OCI-LY7 (cell line): ENCODE data around the gene PLVAP. TPM values are rescaled to one million over a fixed set of nuclear protein-coding genes. Genes with fewer than 3 reads are reported as not detected.

ENCODE experiments used
- BruUV-seq: library from RNA; stranded (reverse); fragments of 400-500 nt; replicated peaks from 2 replicates; lab custom pipeline; 2021; lab: Mats Ljungman, UMichigan
- CTCF ChIA-PET: fragments of 300-600 bp; sonication (Branson Sonifier 250); formaldehyde crosslinking; loops from one replicate; lab custom pipeline; 2022; ENCODE audit warnings: antibody characterized with exemption; ENCODE audit not compliant: unreplicated experiment; lab: Charles Lee
- POLR2A ChIA-PET: fragments of 300-600 bp; sonication (Branson Sonifier 250); formaldehyde crosslinking; loops from one replicate; lab custom pipeline; 2022; ENCODE audit warnings: antibody characterized with exemption; lab: Charles Lee
- DNase-seq: peaks from one replicate; pipeline ENCODE4 v3.0.0-alpha.2; 2015; ENCODE audit warnings: low spot score
- H2AFZ ChIP-seq: fragments of 200-600 bp; sonication (generic), shearing (Covaris generic); 2 replicates; pipeline ENCODE4 v1.6.1; 2014; ENCODE audit warnings: mild to moderate bottlenecking, antibody characterized with exemption, low read length, moderate library complexity
- H3K27ac ChIP-seq: fragments of 200-600 bp; sonication (generic); 2 replicates; pipeline ENCODE4 v1.5.1; 2014; ENCODE audit warnings: mixed run types, low read depth, mild to moderate bottlenecking, moderate library complexity, low read length, inconsistent platforms; ENCODE audit not compliant: poor library complexity, severe bottlenecking
- H3K36me3 ChIP-seq: fragments of 200-600 bp; sonication (generic); 2 replicates; pipeline ENCODE4 v1.6.1; 2014; ENCODE audit warnings: mild to moderate bottlenecking, antibody characterized with exemption, low read length, moderate library complexity, mixed read lengths; ENCODE audit not compliant: insufficient read depth
- H3K4me1 ChIP-seq: fragments of 200-600 bp; sonication (generic); 2 replicates; pipeline ENCODE4 v1.5.1; 2014; ENCODE audit warnings: mild to moderate bottlenecking, low read length; ENCODE audit not compliant: insufficient read depth, poor library complexity, severe bottlenecking
- H3K4me2 ChIP-seq: fragments of 200-600 bp; sonication (generic); 2 replicates; pipeline ENCODE4 v1.6.1; 2014; ENCODE audit warnings: mild to moderate bottlenecking, low read length
- H3K4me3 ChIP-seq: fragments of 200-600 bp; sonication (generic); 2 replicates; pipeline ENCODE4 v1.5.1; 2014; ENCODE audit warnings: mild to moderate bottlenecking, low read depth, low read length; ENCODE audit not compliant: poor library complexity, severe bottlenecking
- H3K79me2 ChIP-seq: fragments of 200-600 bp; sonication (generic); 2 replicates; pipeline ENCODE4 v1.6.1; 2016; ENCODE audit warnings: low read depth, mild to moderate bottlenecking, low read length, moderate library complexity, mixed read lengths; ENCODE audit not compliant: insufficient read depth
- H3K9me2 ChIP-seq: fragments of 200-600 bp; sonication (generic); 2 replicates; pipeline ENCODE4 v1.6.1; 2016; ENCODE audit warnings: mild to moderate bottlenecking, low read length, mixed read lengths; ENCODE audit not compliant: insufficient read depth
- H3K9me3 ChIP-seq: fragments of 200-600 bp; sonication (generic); 2 replicates; pipeline ENCODE4 v1.6.1; 2014; ENCODE audit warnings: mild to moderate bottlenecking, mixed run types, low read length, mixed read lengths
- H4K20me1 ChIP-seq: fragments of 200-600 bp; sonication (generic); 2 replicates; pipeline ENCODE4 v1.6.1; 2014; ENCODE audit warnings: mild to moderate bottlenecking, antibody characterized with exemption, low read length, moderate library complexity, mixed read lengths; ENCODE audit not compliant: insufficient read depth
- EZH2phosphoT487 ChIP-seq: fragments of 200-600 bp; sonication (generic); IDR thresholded peaks from 2 replicates; pipeline ENCODE4 v1.6.1; 2018; ENCODE audit warnings: low read depth, borderline replicate concordance, mild to moderate bottlenecking, mixed run types, antibody characterized with exemption, low read length, moderate library complexity, mixed read lengths
- intact Hi-C: fragments of 100-400 bp; cut with micrococcal nuclease; formaldehyde crosslinking; loops from one replicate; pipeline ENCODE4 v1.10.0; 2022; ENCODE audit not compliant: unreplicated experiment
- total RNA-seq, 2 experiments: library from RNA; depleted of rRNA in 1 of 2; stranded (reverse); fragments of >200 nt in 1 of 2; shearing (Covaris generic) in 1 of 2; gene quantifications; 2 replicates each; pipeline ENCODE4 v1.2.3, GENCODE V29; 2014 to 2022
- TF ChIP-seq, protein P1 (sequence below): fragments of 200-600 bp; sonication (generic); conservative IDR thresholded peaks from 2 replicates; pipeline ENCODE4 v1.5.1; 2014; ENCODE audit warnings: mild to moderate bottlenecking, antibody characterized with exemption, low read length, moderate library complexity, mixed read lengths

The PLVAP gene
- total RNA-seq, 2 experiments from 2014 or later: 0.16 to 1.5 TPM

DNA sequence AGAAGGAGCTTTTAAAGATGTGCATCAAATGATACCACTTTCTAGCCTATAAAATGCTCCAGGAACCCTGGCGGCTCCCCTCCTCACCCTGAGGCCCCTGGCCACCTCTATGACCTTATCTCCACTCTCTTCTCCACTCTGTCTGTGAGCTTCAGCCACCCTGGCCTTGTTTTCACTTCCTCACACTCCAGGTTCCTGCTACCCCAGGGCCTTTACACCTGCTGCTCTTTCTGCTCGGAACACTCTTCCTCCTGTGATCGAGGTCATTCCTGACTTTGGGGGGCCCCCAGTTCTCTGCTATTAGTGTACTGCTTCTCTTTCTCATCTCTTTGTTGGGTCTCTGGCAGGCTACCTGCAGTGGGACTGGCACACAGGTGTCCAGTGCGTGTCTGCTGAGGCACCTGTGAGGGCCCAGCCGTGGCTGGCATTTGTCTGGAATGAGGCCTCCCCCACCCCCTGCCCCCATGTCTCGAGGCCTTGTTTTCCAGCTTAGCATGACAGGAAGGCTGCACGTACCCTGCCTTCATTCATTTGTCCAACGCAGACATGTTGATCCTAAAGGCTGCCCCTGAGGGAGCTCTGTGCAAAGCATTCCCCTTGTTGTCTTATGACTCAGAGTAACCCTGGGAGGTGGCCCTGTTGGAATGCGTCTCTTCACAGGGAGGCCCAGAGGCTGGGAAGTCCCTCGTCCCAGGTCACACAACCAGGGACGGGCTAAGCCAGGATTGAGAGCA, 65.5 kb downstream of the PLVAP start:
- CTCF ChIA-PET: no interaction called here

DNA sequence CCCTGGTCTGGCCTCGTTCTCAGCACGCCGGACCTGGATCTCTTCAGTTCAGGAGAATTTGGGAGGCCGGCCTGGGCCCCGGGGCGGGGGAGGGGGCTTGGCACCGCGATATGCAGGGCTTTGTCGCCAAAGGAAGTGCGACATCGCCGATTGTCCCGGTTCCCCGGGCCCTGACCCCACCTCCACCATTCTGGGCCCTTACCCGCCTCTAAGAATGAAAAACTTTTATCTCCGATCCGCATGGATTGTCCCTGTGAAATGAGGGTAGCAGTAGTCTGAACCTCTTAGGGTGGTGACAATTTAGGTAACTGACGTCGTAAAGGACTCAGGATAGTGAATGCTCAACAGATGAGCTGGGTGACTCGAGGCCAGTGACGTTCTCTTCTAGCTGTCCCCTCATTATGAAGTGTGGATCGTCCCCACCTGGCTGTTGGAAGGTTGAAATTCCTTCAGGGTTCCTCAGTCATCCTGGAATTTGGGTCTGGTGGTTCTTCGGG, 67.1 kb downstream of the PLVAP start:
- BruUV-seq: no TSS peak
- Histone ChIP-seq H3K9me2 (no peaks in the 10 kb centered on the region), H3K27ac (peak overlapping the region; percentile 40), H3K4me2 (peak overlapping the region; percentile 75), H3K4me1 (peaks cover 22% of the 10 kb centered on the region), H3K4me3 (peak overlapping the region; percentile 94), H3K9me3 (no peaks in the 10 kb centered on the region), H4K20me1 (0 out of 2 replicates have a peak, but pooled peaks cover 5% of the 10 kb centered on the region), H3K36me3 (peaks cover 26% of the 10 kb centered on the region), H2AFZ (no peak overlapping the region), H3K79me2 (peaks cover 31% of the 10 kb centered on the region)
- no peak for TF ChIP-seq EZH2phosphoT487
- ChIA-PET CTCF (no interaction called here), POLR2A (interaction anchor here (1.0 to 2.4 kb wide), 2 partner anchors 23 to 43 kb away, joined by 6 to 15 read pairs; partner anchors contain the start of gene BABAM1)
- intact Hi-C loops: loop anchor here (1.0 to 5.0 kb wide), 2 partner anchors 24 to 442 kb away; partner anchors contain the start of genes ANO8 and FCHO1
- no peak for DNase-seq

More for the DNA sequence above, 65.5 kb downstream of the PLVAP start:
- intact Hi-C loops: no loop called here
- DNase-seq: no peak
- TF ChIP-seq, protein P1, sequence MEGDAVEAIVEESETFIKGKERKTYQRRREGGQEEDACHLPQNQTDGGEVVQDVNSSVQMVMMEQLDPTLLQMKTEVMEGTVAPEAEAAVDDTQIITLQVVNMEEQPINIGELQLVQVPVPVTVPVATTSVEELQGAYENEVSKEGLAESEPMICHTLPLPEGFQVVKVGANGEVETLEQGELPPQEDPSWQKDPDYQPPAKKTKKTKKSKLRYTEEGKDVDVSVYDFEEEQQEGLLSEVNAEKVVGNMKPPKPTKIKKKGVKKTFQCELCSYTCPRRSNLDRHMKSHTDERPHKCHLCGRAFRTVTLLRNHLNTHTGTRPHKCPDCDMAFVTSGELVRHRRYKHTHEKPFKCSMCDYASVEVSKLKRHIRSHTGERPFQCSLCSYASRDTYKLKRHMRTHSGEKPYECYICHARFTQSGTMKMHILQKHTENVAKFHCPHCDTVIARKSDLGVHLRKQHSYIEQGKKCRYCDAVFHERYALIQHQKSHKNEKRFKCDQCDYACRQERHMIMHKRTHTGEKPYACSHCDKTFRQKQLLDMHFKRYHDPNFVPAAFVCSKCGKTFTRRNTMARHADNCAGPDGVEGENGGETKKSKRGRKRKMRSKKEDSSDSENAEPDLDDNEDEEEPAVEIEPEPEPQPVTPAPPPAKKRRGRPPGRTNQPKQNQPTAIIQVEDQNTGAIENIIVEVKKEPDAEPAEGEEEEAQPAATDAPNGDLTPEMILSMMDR: no peak
- TF ChIP-seq EZH2phosphoT487: no peak
- Histone ChIP-seq H3K9me3 (no peaks in the 10 kb centered on the region), H4K20me1 (0 out of 2 replicates have a peak, but pooled peaks cover 5% of the 10 kb centered on the region), H3K27ac (no peak overlapping the region), H3K4me3 (no peak overlapping the region), H2AFZ (no peak overlapping the region), H3K79me2 (peaks cover 25% of the 10 kb centered on the region), H3K9me2 (no peaks in the 10 kb centered on the region), H3K4me1 (peaks cover 19% of the 10 kb centered on the region), H3K4me2 (no peak overlapping the region), H3K36me3 (peaks cover 37% of the 10 kb centered on the region)
- BruUV-seq: no TSS peak
- POLR2A ChIA-PET: no interaction called here

DNA sequence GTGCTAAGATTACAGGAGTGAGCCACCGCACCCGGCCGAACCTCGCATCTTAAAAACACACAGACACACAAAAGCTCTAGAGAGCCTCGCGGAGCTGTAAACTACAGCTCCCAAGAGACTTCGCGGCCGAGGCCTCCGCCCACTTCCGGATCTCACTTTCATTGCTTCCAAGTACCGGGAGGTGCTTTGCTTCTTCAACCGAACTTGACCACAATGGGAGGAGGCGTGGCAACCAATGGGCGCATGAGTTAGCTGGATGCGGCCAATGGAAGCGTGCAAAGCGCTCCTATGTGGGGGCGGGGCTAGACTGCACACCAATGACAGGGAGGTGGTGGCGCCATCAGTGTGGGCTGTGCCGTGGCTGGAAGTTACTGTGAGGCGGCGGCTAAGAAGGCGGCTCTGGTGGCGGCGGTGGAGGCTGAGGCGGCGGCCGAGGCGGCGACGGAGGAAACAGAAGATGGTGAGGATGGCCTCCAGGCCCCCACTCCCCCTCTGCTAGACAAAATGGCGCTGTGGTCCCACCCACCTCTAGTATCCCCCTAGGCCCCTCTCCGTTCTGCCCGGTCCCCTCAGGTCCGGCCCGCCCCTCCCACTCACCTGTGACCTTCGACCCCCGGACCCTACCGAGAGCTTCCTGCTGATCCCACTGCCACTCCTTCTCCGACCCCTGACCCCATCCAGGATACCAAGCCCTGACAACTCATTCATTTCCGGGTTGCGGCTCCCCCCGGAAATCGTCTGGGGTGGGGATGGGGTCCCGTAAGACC, 67.8 kb downstream of the PLVAP start, which contains the start of gene DDA1:
DDA1 (plus strand) TSS at position 366 of the 767 bp plus-strand sequence; CDS start at position 458, 92 bp downstream.
- DNase-seq: peak; percentile 100
- Histone ChIP-seq H3K4me2 (peak within 1 kb of the TSS; percentile 75), H3K4me3 (peak within 1 kb of the TSS; percentile 94), H4K20me1 (0 out of 2 replicates have a peak, but pooled peaks cover 5% of the 10 kb centered on the region), H3K27ac (peak within 1 kb of the TSS; percentile 40), H2AFZ (no peak within 1 kb of the TSS), H3K36me3 (peaks cover 21% of the 10 kb centered on the region), H3K9me3 (no peaks in the 10 kb centered on the region), H3K79me2 (peaks cover 31% of the 10 kb centered on the region), H3K9me2 (no peaks in the 10 kb centered on the region), H3K4me1 (peaks cover 29% of the 10 kb centered on the region)
- BruUV-seq: TSS peak; percentile 52
- CTCF ChIA-PET: interaction anchor here (0.7 to 1.0 kb wide), 4 partner anchors 16 to 94 kb away, joined by 3 to 8 read pairs (median 4); partner anchors contain the start of gene USE1
- intact Hi-C loops: loop anchor here (1.0 to 5.0 kb wide), 2 partner anchors 25 to 443 kb away; partner anchors contain the start of genes ANO8 and FCHO1
- TF ChIP-seq EZH2phosphoT487: no peak
- TF ChIP-seq, protein P1: no peak
- POLR2A ChIA-PET: interaction anchor here (0.6 to 2.4 kb wide), 7 partner anchors 8 to 96 kb away, joined by 3 to 15 read pairs (median 5); partner anchors contain the start of genes BABAM1 and BST2
